HepG2 (cell line): ENCODE measurements around the gene TRIM31. TPM values are rescaled to one million over a fixed set of nuclear protein-coding genes. Genes with fewer than 3 reads are reported as not detected.

Experiments
- ADNP ChIP-seq: sonication (generic); formaldehyde crosslinking; IDR thresholded peaks from 2 replicates; pipeline ENCODE4 v1.4.0; 2020; ENCODE audit warnings: missing genetic modification reagents
- HDAC6 ChIP-seq: fragments of 200-600 bp; sonication (generic); IDR thresholded peaks from 2 replicates; pipeline ENCODE4 v1.7.0; 2017; ENCODE audit warnings: mild to moderate bottlenecking, antibody characterized with exemption, low read length, low read depth
- KDM3A ChIP-seq: IDR thresholded peaks from 2 replicates; pipeline ENCODE4 v1.6.1; 2018; ENCODE audit warnings: low read depth, missing compliant biosample characterization
- MED13 ChIP-seq: sonication (generic); formaldehyde crosslinking; IDR thresholded peaks from 2 replicates; pipeline ENCODE4 v1.5.0; 2020; ENCODE audit warnings: missing genetic modification reagents
- NFYB ChIP-seq: sonication (generic); formaldehyde crosslinking; IDR thresholded peaks from 2 replicates; pipeline ENCODE4 v1.4.0; 2020; ENCODE audit warnings: missing genetic modification reagents
- POGZ ChIP-seq: sonication (generic); formaldehyde crosslinking; IDR thresholded peaks from 2 replicates; pipeline ENCODE4 v1.4.0; 2020; ENCODE audit warnings: mild to moderate bottlenecking, missing genetic modification reagents
- POLR2G ChIP-seq: fragments of 200-400 bp; formaldehyde crosslinking; IDR thresholded peaks from 2 replicates; pipeline ENCODE4 v1.6.1; 2018; ENCODE audit warnings: mild to moderate bottlenecking, low read depth, low read length, moderate library complexity
- RELA ChIP-seq: sonication (generic); formaldehyde crosslinking; IDR thresholded peaks from 2 replicates; pipeline ENCODE4 v1.4.0; 2020; ENCODE audit warnings: missing genetic modification reagents
- SKI ChIP-seq: fragments of 450-650 bp; IDR thresholded peaks from one replicate; pipeline ENCODE4 v1.6.1; 2018; ENCODE audit warnings: mild to moderate bottlenecking; ENCODE audit not compliant: partially characterized antibody
- SNAI1 ChIP-seq: sonication (generic); formaldehyde crosslinking; IDR thresholded peaks from 2 replicates; pipeline ENCODE4 v1.5.0; 2020; ENCODE audit warnings: mild to moderate bottlenecking, missing genetic modification reagents, borderline replicate concordance
- TARDBP ChIP-seq: sonication (generic); formaldehyde crosslinking; IDR thresholded peaks from 2 replicates; pipeline ENCODE4 v1.8.0; 2022; ENCODE audit warnings: mild to moderate bottlenecking, missing genetic modification reagents
- ZFX ChIP-seq: sonication (generic); formaldehyde crosslinking; IDR thresholded peaks from 2 replicates; pipeline ENCODE4 v1.4.0; 2020; ENCODE audit warnings: mild to moderate bottlenecking, low read depth, missing genetic modification reagents, moderate library complexity
- ZMAT3 ChIP-seq: sonication (generic); formaldehyde crosslinking; conservative IDR thresholded peaks from 2 replicates; pipeline ENCODE4 v1.7.0; 2021; ENCODE audit warnings: missing genetic modification reagents
- ZNF282 ChIP-seq: fragments of 450-650 bp; IDR thresholded peaks from 2 replicates; pipeline ENCODE4 v1.6.1; 2018; ENCODE audit not compliant: partially characterized antibody
- ZNF614 ChIP-seq: IDR thresholded peaks from 2 replicates; pipeline ENCODE4 v1.6.1; 2018; ENCODE audit warnings: missing biosample characterization, missing genetic modification reagents, inconsistent platforms, borderline replicate concordance
- ZNF773 ChIP-seq: sonication (generic); formaldehyde crosslinking; IDR thresholded peaks from 2 replicates; pipeline ENCODE4 v1.4.0; 2020; ENCODE audit warnings: missing genetic modification reagents, borderline replicate concordance
- polyA plus RNA-seq, 8 experiments: library from polyadenylated mRNA; depleted of rRNA in 3 of 8; stranded (reverse) in 7 of 8; unstranded in 1 of 8; fragments of >200 nt; fragmentation: Illumina TruSeq in 4 of 8; extraction: Trizol in 4 of 8; gene quantifications; 2 replicates each; pipeline versions ENCODE4 v1.2.1 to v1.2.3, GENCODE V29; 2011 to 2016; ENCODE audit warnings: low read depth in 4 of 8, missing spikeins in 1 of 8, mixed read lengths in 1 of 8; ENCODE audit not compliant: insufficient read depth in 1 of 8
- total RNA-seq, 5 experiments: library from RNA; depleted of rRNA; stranded (reverse); fragments of >200 nt; fragmentation: Illumina TruSeq; extraction: Trizol; gene quantifications; 2 replicates each; pipeline ENCODE4 v1.2.3, GENCODE V29; 2016; ENCODE audit warnings: low read depth in 1 of 5
- TF ChIP-seq, protein P1 (sequence below): sonication (generic); formaldehyde crosslinking; IDR thresholded peaks from 2 replicates; pipeline ENCODE4 v1.4.0; 2020; ENCODE audit warnings: mild to moderate bottlenecking, missing genetic modification reagents, borderline replicate concordance
- TF ChIP-seq, protein P2 (sequence below): sonication (generic); formaldehyde crosslinking; IDR thresholded peaks from 2 replicates; pipeline ENCODE4 v1.4.0; 2020; ENCODE audit warnings: mild to moderate bottlenecking, missing genetic modification reagents
- TF ChIP-seq, protein P3 (sequence below): sonication (generic); formaldehyde crosslinking; IDR thresholded peaks from 2 replicates; pipeline ENCODE4 v1.4.0; 2020; ENCODE audit warnings: missing genetic modification reagents, low read depth, mild to moderate bottlenecking, borderline replicate concordance
- TF ChIP-seq, protein P4 (sequence below): sonication (generic); formaldehyde crosslinking; IDR thresholded peaks from 2 replicates; pipeline ENCODE4 v1.4.0; 2020; ENCODE audit warnings: missing genetic modification reagents
- TF ChIP-seq, protein P5 (sequence below): IDR thresholded peaks from 2 replicates; pipeline ENCODE4 v1.6.1; 2018; ENCODE audit warnings: missing genetic modification reagents, mild to moderate bottlenecking, missing compliant biosample characterization

The TRIM31 gene
- total and polyA plus RNA-seq, 2 of the 13 experiments (the other 11 are each of a cell fraction or from before 2014, with no cell fraction given): 0.13 to 0.51 TPM

DNA sequence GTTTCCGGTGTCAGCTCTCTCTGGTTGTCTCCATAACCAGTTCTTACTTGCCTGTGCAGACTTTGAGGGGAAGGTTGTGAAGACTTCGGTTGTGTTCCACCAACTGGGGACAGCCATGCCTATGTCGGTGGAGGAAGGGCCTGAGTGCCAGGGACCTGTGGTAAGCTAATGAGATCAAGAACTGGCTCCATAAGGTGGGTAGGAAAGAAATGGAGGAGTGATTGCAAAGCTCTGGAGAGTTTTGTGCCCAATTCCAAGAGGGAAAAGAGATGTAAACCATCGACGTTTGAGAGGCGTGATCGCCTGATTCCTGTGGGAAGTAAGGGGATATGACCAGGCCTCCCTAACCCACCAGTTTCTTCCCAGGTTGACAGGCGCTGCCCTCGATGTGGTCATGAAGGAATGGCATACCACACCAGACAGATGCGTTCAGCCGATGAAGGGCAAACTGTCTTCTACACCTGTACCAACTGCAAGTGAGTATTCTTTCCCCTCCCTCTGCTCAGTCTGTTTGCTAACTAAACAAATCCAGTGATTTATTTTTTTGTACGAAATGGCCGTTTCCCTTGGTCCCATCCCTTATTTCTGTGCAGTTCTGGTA, 50.9 kb downstream of the TRIM31 start (continued):
- TF ChIP-seq HDAC6 (no peak), ADNP (CRISPR knock-in tag) (no peak), SKI (no peak), TARDBP (no peak), ZNF282 (no peak), ZNF614 (CRISPR knock-in tag) (peak; percentile 81; the same call in 1 of the 2 replicates), SNAI1 (CRISPR knock-in tag) (no peak), ZMAT3 (CRISPR knock-in tag) (no peak), ZFX (CRISPR knock-in tag) (peak; percentile 8; the same call in 1 of the 2 replicates), POLR2G (no peak), MED13 (no peak), KDM3A (CRISPR knock-in tag) (no peak), ZNF773 (no peak), RELA (CRISPR knock-in tag) (no peak), NFYB (CRISPR knock-in tag) (no peak), POGZ (CRISPR knock-in tag) (no peak)
- TF ChIP-seq, protein P1, sequence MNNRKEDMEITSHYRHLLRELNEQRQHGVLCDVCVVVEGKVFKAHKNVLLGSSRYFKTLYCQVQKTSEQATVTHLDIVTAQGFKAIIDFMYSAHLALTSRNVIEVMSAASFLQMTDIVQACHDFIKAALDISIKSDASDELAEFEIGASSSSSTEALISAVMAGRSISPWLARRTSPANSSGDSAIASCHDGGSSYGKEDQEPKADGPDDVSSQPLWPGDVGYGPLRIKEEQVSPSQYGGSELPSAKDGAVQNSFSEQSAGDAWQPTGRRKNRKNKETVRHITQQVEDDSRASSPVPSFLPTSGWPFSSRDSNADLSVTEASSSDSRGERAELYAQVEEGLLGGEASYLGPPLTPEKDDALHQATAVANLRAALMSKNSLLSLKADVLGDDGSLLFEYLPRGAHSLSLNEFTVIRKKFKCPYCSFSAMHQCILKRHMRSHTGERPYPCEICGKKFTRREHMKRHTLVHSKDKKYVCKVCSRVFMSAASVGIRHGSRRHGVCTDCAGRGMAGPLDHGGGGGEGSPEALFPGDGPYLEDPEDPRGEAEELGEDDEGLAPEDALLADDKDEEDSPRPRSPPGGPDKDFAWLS: no peak
- TF ChIP-seq, protein P2, sequence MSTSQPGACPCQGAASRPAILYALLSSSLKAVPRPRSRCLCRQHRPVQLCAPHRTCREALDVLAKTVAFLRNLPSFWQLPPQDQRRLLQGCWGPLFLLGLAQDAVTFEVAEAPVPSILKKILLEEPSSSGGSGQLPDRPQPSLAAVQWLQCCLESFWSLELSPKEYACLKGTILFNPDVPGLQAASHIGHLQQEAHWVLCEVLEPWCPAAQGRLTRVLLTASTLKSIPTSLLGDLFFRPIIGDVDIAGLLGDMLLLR (CRISPR knock-in tag): peak; percentile 16; the same call in 1 of the 2 replicates
- TF ChIP-seq, protein P3, sequence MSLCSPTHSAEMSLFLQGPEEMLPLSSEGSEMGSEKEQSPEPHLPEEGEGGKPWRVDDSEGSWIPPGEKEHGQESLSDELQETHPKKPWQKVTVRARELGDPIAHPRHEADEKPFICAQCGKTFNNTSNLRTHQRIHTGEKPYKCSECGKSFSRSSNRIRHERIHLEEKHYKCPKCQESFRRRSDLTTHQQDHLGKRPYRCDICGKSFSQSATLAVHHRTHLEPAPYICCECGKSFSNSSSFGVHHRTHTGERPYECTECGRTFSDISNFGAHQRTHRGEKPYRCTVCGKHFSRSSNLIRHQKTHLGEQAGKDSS (CRISPR knock-in tag): no peak
- TF ChIP-seq, protein P4, sequence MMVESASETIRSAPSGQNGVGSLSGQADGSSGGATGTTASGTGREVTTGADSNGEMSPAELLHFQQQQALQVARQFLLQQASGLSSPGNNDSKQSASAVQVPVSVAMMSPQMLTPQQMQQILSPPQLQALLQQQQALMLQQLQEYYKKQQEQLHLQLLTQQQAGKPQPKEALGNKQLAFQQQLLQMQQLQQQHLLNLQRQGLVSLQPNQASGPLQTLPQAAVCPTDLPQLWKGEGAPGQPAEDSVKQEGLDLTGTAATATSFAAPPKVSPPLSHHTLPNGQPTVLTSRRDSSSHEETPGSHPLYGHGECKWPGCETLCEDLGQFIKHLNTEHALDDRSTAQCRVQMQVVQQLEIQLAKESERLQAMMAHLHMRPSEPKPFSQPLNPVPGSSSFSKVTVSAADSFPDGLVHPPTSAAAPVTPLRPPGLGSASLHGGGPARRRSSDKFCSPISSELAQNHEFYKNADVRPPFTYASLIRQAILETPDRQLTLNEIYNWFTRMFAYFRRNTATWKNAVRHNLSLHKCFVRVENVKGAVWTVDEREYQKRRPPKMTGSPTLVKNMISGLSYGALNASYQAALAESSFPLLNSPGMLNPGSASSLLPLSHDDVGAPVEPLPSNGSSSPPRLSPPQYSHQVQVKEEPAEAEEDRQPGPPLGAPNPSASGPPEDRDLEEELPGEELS: no peak
- TF ChIP-seq, protein P5, sequence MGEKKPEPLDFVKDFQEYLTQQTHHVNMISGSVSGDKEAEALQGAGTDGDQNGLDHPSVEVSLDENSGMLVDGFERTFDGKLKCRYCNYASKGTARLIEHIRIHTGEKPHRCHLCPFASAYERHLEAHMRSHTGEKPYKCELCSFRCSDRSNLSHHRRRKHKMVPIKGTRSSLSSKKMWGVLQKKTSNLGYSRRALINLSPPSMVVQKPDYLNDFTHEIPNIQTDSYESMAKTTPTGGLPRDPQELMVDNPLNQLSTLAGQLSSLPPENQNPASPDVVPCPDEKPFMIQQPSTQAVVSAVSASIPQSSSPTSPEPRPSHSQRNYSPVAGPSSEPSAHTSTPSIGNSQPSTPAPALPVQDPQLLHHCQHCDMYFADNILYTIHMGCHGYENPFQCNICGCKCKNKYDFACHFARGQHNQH: no peak
